Ovary (tissue), 9 donors: ENCODE measurements around the gene SLC35A2. TPM values are rescaled to one million over a fixed set of nuclear protein-coding genes. Genes with fewer than 3 reads are reported as not detected.

Experiments used
- DNase-seq, 5 donors: peaks; one replicate each; pipeline ENCODE4 v3.0.0-alpha.2; 2019 to 2020
- H3K27ac ChIP-seq, 2 donors: fragments of 200-600 bp; one replicate each; pipeline versions ENCODE4 v1.5.1 to v1.8.0; 2019 to 2022
- H3K27me3 ChIP-seq: fragments of 200-600 bp; one replicate; pipeline ENCODE4 v1.8.0; 2022
- H3K36me3 ChIP-seq: fragments of 200-600 bp; sonication (generic); one replicate; pipeline ENCODE4 v1.5.1; 2019
- H3K4me1 ChIP-seq: one replicate; pipeline ENCODE4 v1.8.1; 2013; ENCODE audit warnings: mild to moderate bottlenecking, moderate library complexity; ENCODE audit not compliant: insufficient read depth
- H3K4me3 ChIP-seq: fragments of 200-600 bp; sonication (generic); one replicate; pipeline ENCODE4 v1.5.1; 2017
- H3K9me3 ChIP-seq, 2 donors: fragments of 200-600 bp in 1 of 2; sonication (generic) in 1 of 2; one replicate each; pipeline versions ENCODE4 v1.5.1 to v1.8.1; 2013 to 2019; ENCODE audit warnings: mild to moderate bottlenecking in 1 of 2, moderate library complexity in 1 of 2
- CTCF ChIP-seq, 3 donors: fragments of 450-650 bp in 2 of 3; fragments of 200-600 bp in 1 of 3; IDR thresholded peaks; one replicate each; pipeline versions ENCODE4 v1.5.1 to v1.8.0; 2016 to 2022; ENCODE audit warnings: antibody characterized with exemption in 3 of 3, mild to moderate bottlenecking in 1 of 3
- EP300 ChIP-seq: sonication (generic); formaldehyde crosslinking; IDR thresholded peaks from one replicate; pipeline ENCODE4 v1.6.1; 2017; ENCODE audit warnings: antibody characterized with exemption
- POLR2A ChIP-seq: fragments of 450-650 bp; IDR thresholded peaks from one replicate; pipeline ENCODE4 v1.6.1; 2017; ENCODE audit warnings: antibody characterized with exemption, mild to moderate bottlenecking, moderate library complexity
- WGBS, 3 donors: extraction: QIAGEN DNeasy Blood & Tissue Kit in 1 of 3; methylation state at CpG; one replicate each; pipeline versions ENCODE4 v1.1.5 to v1.1.7; 2013 to 2017; 5-methylcytosine and 5-hydroxymethylcytosine counted together
- intact Hi-C, 4 donors: fragments of 100-400 bp; cut with DNase I; formaldehyde crosslinking; loops; one replicate each; pipeline versions ENCODE4 v1.11.0 to v1.15.1; 2022 to 2023
- polyA plus RNA-seq, 2 donors: library from polyadenylated mRNA; stranded (reverse); fragments of 200-250 nt in 1 of 2; fragments of 350-450 nt in 1 of 2; fragmentation: Illumina TruSeq in 1 of 2; extraction: RNeasy Lipid Tissue Mini Kit (QIAGEN cat#74804) in 1 of 2; gene quantifications; one replicate each; pipeline ENCODE4 v1.2.3, GENCODE V29; 2013 to 2014
- total RNA-seq, 7 donors: library from RNA; depleted of rRNA in 2 of 7; stranded (reverse); fragments of >200 nt in 2 of 7; fragmentation: NEBNext Ultra II Directional in 3 of 7; extraction: Animal tissue kit (Norgen Biotek cat#: 25700) in 3 of 7; gene quantifications; one replicate each; pipeline versions ENCODE4 v1.1.0 to v1.2.4, GENCODE V29; 2016 to 2023
- donor health status: DM: no; HTN: no; CAD: no; lungs with moderate emphysema.
- donor health status: DM: no; HTN: no; CAD: no.
- donor health status: Bipolar disorder and iron deficiency.
- donor health status: DM: yes; HTN: yes; CAD: no.
- donor health status: DM: no; HTN: no; CAD: no.
- donor health status: DM: yes; HTN: yes; CAD: no.

Gene SLC35A2
- total and polyA plus RNA-seq, 9 donors: 8.2 to 18.8 (median 12.5) TPM

GRCh38 chrX:48893556-48894348, 17.7 kb downstream of the SLC35A2 start:
- Histone ChIP-seq H3K36me3 (no peaks in the 10 kb centered on the region), H3K4me1 (peaks cover 3% of the 10 kb centered on the region), H3K27ac (no peak overlapping the region), H3K9me3 (no peaks in the 10 kb centered on the region), H3K4me3 (no peak overlapping the region), H3K27me3 (no peaks in the 10 kb centered on the region)
- TF ChIP-seq POLR2A (no peak), EP300 (no peak), CTCF (IDR thresholded peaks at IDR 0.05) (no peak)
- 75 to 81% (median 78%) methylated on average over 15 to 16 of the region's 16 CpGs for WGBS, 3 donors
- peak in 1 of 5 donors; percentile 33 for DNase-seq
- intact Hi-C loops: no loop called here

GRCh38 chrX:48892896-48893295, 18.6 kb downstream of the SLC35A2 start:
- WGBS, 3 donors: 56 to 78% (median 73%) methylated on average over 4 of the region's 4 CpGs
- peaks cover 3% of the 10 kb centered on the region for H3K4me1 ChIP-seq
- TF ChIP-seq POLR2A (no peak), CTCF (IDR thresholded peaks at IDR 0.05) (no peak), EP300 (no peak)
- no peaks in the 10 kb centered on the region for H3K27me3 ChIP-seq
- no peaks in the 10 kb centered on the region for H3K36me3 ChIP-seq
- no peak overlapping the region for H3K4me3 ChIP-seq
- intact Hi-C loops: no loop called here
- H3K9me3 ChIP-seq: no peaks in the 10 kb centered on the region
- H3K27ac ChIP-seq: no peak overlapping the region
- DNase-seq: peak in 1 of 5 donors; percentile 25

GRCh38 chrX:48891402-48892288, 19.8 kb downstream of the SLC35A2 start:
- Histone ChIP-seq H3K27me3 (no peaks in the 10 kb centered on the region), H3K9me3 (no peaks in the 10 kb centered on the region), H3K36me3 (no peaks in the 10 kb centered on the region), H3K27ac (peak overlapping the region; percentile 41 to 87), H3K4me1 (peaks cover 3% of the 10 kb centered on the region), H3K4me3 (peak overlapping the region; percentile 73)
- DNase-seq: peak; percentile 83 to 90 (median 86)
- intact Hi-C loops: no loop called here
- 29 to 45% (median 43%) methylated on average over 57 to 68 of the region's 68 CpGs for WGBS, 3 donors
- TF ChIP-seq EP300 (no peak), CTCF (IDR thresholded peaks at IDR 0.05) (peak; percentile 19 to 52 (median 42)), POLR2A (peak; percentile 62)

GRCh38 chrX:48890934-48891401, 20.5 kb downstream of the SLC35A2 start:
- 29 to 33% (median 32%) methylated on average over 35 of the region's 35 CpGs for WGBS, 3 donors
- peak in 1 of 5 donors; percentile 34 for DNase-seq
- Histone ChIP-seq H3K27me3 (no peaks in the 10 kb centered on the region), H3K9me3 (no peaks in the 10 kb centered on the region), H3K36me3 (no peaks in the 10 kb centered on the region), H3K4me3 (peak overlapping the region; percentile 73), H3K4me1 (no peaks in the 10 kb centered on the region), H3K27ac (peak overlapping the region; percentile 41 to 87)
- TF ChIP-seq EP300 (no peak), POLR2A (no peak)
- intact Hi-C loops: no loop called here
